CD4-positive, alpha-beta T cell treated with Interleukin-2 at 100 ng/mL for 4 hours (primary cell): ENCODE measurements around the gene ARRB1.
"Not testable (repeated sequence)": the region's sequence is repeated elsewhere in the genome, so short reads cannot be mapped to it uniquely, and the experiment has no call there.

Experiments used
- DNase-seq: peaks from one replicate; pipeline ENCODE4 v3.0.0-alpha.2; 2020; ENCODE audit warnings: low spot score

The ARRB1 gene

GRCh38 chr11:75324189-75324588 lies 27.3 kb downstream of the ARRB1 start:
- no peak for DNase-seq

- no peak for DNase-seq
Measured at GRCh38 chr11:75323609-75324008, 27.9 kb downstream of the ARRB1 start.

- no peak for DNase-seq
Measured at GRCh38 chr11:75320643-75321042, 30.8 kb downstream of the ARRB1 start.

GRCh38 chr11:75320046-75320618 lies 31.3 kb downstream of the ARRB1 start:
- no peak for DNase-seq

- no peak for DNase-seq
Measured at GRCh38 chr11:75319035-75319877, 32.2 kb downstream of the ARRB1 start.

- DNase-seq = no peak
Measured at GRCh38 chr11:75317446-75318122, 33.9 kb downstream of the ARRB1 start.

- DNase-seq = no peak
Measured at GRCh38 chr11:75315439-75315805, 36.0 kb downstream of the ARRB1 start.

GRCh38 chr11:75314771-75315438 lies 36.6 kb downstream of the ARRB1 start:
- no peak for DNase-seq

GRCh38 chr11:75313513-75314272 lies 37.8 kb downstream of the ARRB1 start:
- no peak for DNase-seq

GRCh38 chr11:75312346-75312745 lies 39.1 kb downstream of the ARRB1 start:
- no peak for DNase-seq

- no peak for DNase-seq
Measured at GRCh38 chr11:75311858-75312288, 39.6 kb downstream of the ARRB1 start.

- DNase-seq = no peak
Measured at GRCh38 chr11:75308986-75309385, 42.5 kb downstream of the ARRB1 start.

- no peak for DNase-seq
Measured at GRCh38 chr11:75308116-75308515, 43.3 kb downstream of the ARRB1 start.

- DNase-seq = no peak
Measured at GRCh38 chr11:75307058-75307457, 44.4 kb downstream of the ARRB1 start.

- DNase-seq = no peak
Measured at GRCh38 chr11:75306529-75306928, 44.9 kb downstream of the ARRB1 start.

- no peak for DNase-seq
Measured at GRCh38 chr11:75305993-75306392, 45.5 kb downstream of the ARRB1 start.

- no peak for DNase-seq
Measured at GRCh38 chr11:75305452-75305851, 46.0 kb downstream of the ARRB1 start.

- DNase-seq = not testable (repeated sequence)
Measured at GRCh38 chr11:75304941-75305340, 46.5 kb downstream of the ARRB1 start.

GRCh38 chr11:75303544-75304224 lies 47.8 kb downstream of the ARRB1 start:
- DNase-seq = no peak

- no peak for DNase-seq
Measured at GRCh38 chr11:75302371-75302770, 49.1 kb downstream of the ARRB1 start.
